ENCODE measurements around the gene LMBR1. TPM values are rescaled to one million over a fixed set of nuclear protein-coding genes. Genes with fewer than 3 reads are reported as not detected.
"Not testable (repeated sequence)": the region's sequence is repeated elsewhere in the genome, so short reads cannot be mapped to it uniquely, and the experiment has no call there.

The LMBR1 gene
- polyA plus RNA-seq, 3 donors, result 14.8 to 24.4 (median 21.2) TPM

- Mint-ChIP-seq H3K27ac (no peak overlapping the region), H3K36me3 (peaks cover 24 to 38% of the 10 kb centered on the region in 2 donors), H3K9me3 (peaks cover 26 to 34% (median 29%) of the 10 kb centered on the region in 7 donors), H3K27me3 (ENCODE audit: low read depth in 3 of 3) (peaks cover 0 to 2% (median 0%) of the 10 kb centered on the region in 3 donors), H3K4me3 (no peak overlapping the region), H3K4me1 (peaks cover 23% of the 10 kb centered on the region)
- Histone ChIP-seq H3K4me2 (replicated peaks; ENCODE audit: extremely low read depth, low read length, poor library complexity, severe bottlenecking) (no peak overlapping the region), H3K27ac (ENCODE audit: low read depth in 1 of 2, low read length in 2 of 2) (no peak overlapping the region), H3K79me2 (ENCODE audit: insufficient read depth, low read length) (peaks cover 91% of the 10 kb centered on the region), H4K20me1 (ENCODE audit: insufficient read depth, low read length) (peaks cover 41% of the 10 kb centered on the region), H3K9me3 (replicated peaks in 1 of 2; ENCODE audit: control insufficient read depth in 1 of 2, insufficient read depth in 1 of 2, low read length in 2 of 2) (peaks cover 5 to 22% of the 10 kb centered on the region in 2 donors), H3K9ac (ENCODE audit: insufficient read depth, low read length, poor library complexity, severe bottlenecking) (no peak overlapping the region), H3K36me3 (replicated peaks in 1 of 2; ENCODE audit: control insufficient read depth in 1 of 2, insufficient read depth in 2 of 2, low read length in 2 of 2) (peaks cover 0 to 16% of the 10 kb centered on the region in 2 donors), H3K4me1 (ENCODE audit: control insufficient read depth in 1 of 2, insufficient read depth in 2 of 2, low read length in 2 of 2) (no peaks in the 10 kb centered on the region), H3K27me3 (ENCODE audit: control insufficient read depth in 2 of 2, insufficient read depth in 2 of 2, low read length in 2 of 2) (no peaks in the 10 kb centered on the region), H2AFZ (ENCODE audit: insufficient read depth, low read depth, low read length, poor library complexity, severe bottlenecking) (no peak overlapping the region), H3K4me3 (replicated peaks in 1 of 3; ENCODE audit: low read depth in 2 of 3, low read length in 3 of 3) (no peak overlapping the region)
- intact Hi-C loops (cut with micrococcal nuclease), result no loop called here
- no peak for DNase-seq
- TF ChIP-seq CTCF (IDR thresholded peaks at IDR 0.05), result no peak
- WGBS (ENCODE audit: insufficient coverage), result no CpG with 5 or more reads among the region's 3 CpGs
Observed at GRCh38 chr7:156881679-156882078, 11.3 kb downstream of the LMBR1 start.

GRCh38 chr7:156875766-156876165 is 17.2 kb downstream of the LMBR1 start:
- DNase-seq, result no peak
- WGBS (ENCODE audit: insufficient coverage), result no CpG with 5 or more reads among the region's 2 CpGs
- Mint-ChIP-seq H3K36me3 (peaks cover 22 to 67% of the 10 kb centered on the region in 2 donors), H3K4me3 (no peak overlapping the region), H3K27me3 (ENCODE audit: low read depth in 3 of 3) (peaks cover 0 to 2% (median 0%) of the 10 kb centered on the region in 3 donors), H3K27ac (no peak overlapping the region), H3K4me1 (peaks cover 7% of the 10 kb centered on the region), H3K9me3 (peaks cover 49 to 69% (median 55%) of the 10 kb centered on the region in 7 donors)
- Histone ChIP-seq H4K20me1 (ENCODE audit: insufficient read depth, low read length) (peaks cover 13% of the 10 kb centered on the region), H3K79me2 (ENCODE audit: insufficient read depth, low read length) (peaks cover 75% of the 10 kb centered on the region), H2AFZ (ENCODE audit: insufficient read depth, low read depth, low read length, poor library complexity, severe bottlenecking) (no peak overlapping the region), H3K4me1 (ENCODE audit: control insufficient read depth in 1 of 2, insufficient read depth in 2 of 2, low read length in 2 of 2) (no peaks in the 10 kb centered on the region), H3K4me2 (replicated peaks; ENCODE audit: extremely low read depth, low read length, poor library complexity, severe bottlenecking) (no peak overlapping the region), H3K36me3 (replicated peaks in 1 of 2; ENCODE audit: control insufficient read depth in 1 of 2, insufficient read depth in 2 of 2, low read length in 2 of 2) (peaks cover 4 to 10% of the 10 kb centered on the region in 2 donors), H3K9ac (ENCODE audit: insufficient read depth, low read length, poor library complexity, severe bottlenecking) (no peak overlapping the region), H3K27me3 (ENCODE audit: control insufficient read depth in 2 of 2, insufficient read depth in 2 of 2, low read length in 2 of 2) (no peaks in the 10 kb centered on the region), H3K27ac (ENCODE audit: low read depth in 1 of 2, low read length in 2 of 2) (no peak overlapping the region), H3K9me3 (replicated peaks in 1 of 2; ENCODE audit: control insufficient read depth in 1 of 2, insufficient read depth in 1 of 2, low read length in 2 of 2) (peaks cover 24 to 28% of the 10 kb centered on the region in 2 donors), H3K4me3 (replicated peaks in 1 of 3; ENCODE audit: low read depth in 2 of 3, low read length in 3 of 3) (no peak overlapping the region)
- intact Hi-C loops (cut with micrococcal nuclease), result no loop called here
- TF ChIP-seq CTCF (IDR thresholded peaks at IDR 0.05), result no peak

DNA sequence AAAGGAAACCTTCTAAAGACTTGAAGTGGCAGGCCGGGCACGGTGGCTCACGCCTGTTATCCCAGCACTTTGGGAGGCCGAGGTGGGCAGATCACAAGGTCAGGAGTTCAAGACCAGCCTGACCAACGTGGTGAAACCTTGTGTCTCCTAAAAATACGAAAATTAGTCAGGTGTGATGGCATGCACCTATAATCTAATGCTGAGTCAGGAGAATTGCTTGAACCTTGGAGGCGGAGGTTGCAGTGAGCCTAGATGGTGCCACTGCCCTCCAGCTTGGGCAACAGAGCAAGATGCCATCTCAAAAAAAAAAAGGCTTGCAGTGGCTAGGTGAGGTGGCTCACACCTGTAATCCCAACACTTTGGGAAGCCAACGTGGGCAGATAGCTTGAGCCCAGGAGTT is 24.6 kb downstream of the LMBR1 start:
- DNase-seq; H3K36me3 ChIP-seq (replicated peaks in 1 of 2; ENCODE audit: control insufficient read depth in 1 of 2, insufficient read depth in 2 of 2, low read length in 2 of 2); H3K27me3 ChIP-seq (ENCODE audit: control insufficient read depth in 2 of 2, insufficient read depth in 2 of 2, low read length in 2 of 2); H3K27ac ChIP-seq (ENCODE audit: low read depth in 1 of 2, low read length in 2 of 2); H2AFZ ChIP-seq (ENCODE audit: insufficient read depth, low read depth, low read length, poor library complexity, severe bottlenecking); intact Hi-C loops (cut with micrococcal nuclease); H3K9ac ChIP-seq (ENCODE audit: insufficient read depth, low read length, poor library complexity, severe bottlenecking); H3K4me1 ChIP-seq (ENCODE audit: control insufficient read depth in 1 of 2, insufficient read depth in 2 of 2, low read length in 2 of 2); H3K4me2 ChIP-seq (replicated peaks; ENCODE audit: extremely low read depth, low read length, poor library complexity, severe bottlenecking); H3K4me3 ChIP-seq (replicated peaks in 1 of 3; ENCODE audit: low read depth in 2 of 3, low read length in 3 of 3); H3K27me3 Mint-ChIP-seq (ENCODE audit: low read depth in 3 of 3); H3K4me3 Mint-ChIP-seq; H3K9me3 ChIP-seq (replicated peaks in 1 of 2; ENCODE audit: control insufficient read depth in 1 of 2, insufficient read depth in 1 of 2, low read length in 2 of 2): not testable (repeated sequence)
- Mint-ChIP-seq H3K36me3 (peaks cover 13 to 32% of the 10 kb centered on the region in 2 donors), H3K4me1 (peaks cover 12% of the 10 kb centered on the region), H3K27ac (peak overlapping the region in 1 of 7 donors; percentile 5), H3K9me3 (peaks cover 4 to 13% (median 9%) of the 10 kb centered on the region in 7 donors)
- WGBS (ENCODE audit: insufficient coverage), result 98% methylated on average over 8 of the region's 8 CpGs
- Histone ChIP-seq H4K20me1 (ENCODE audit: insufficient read depth, low read length) (peaks cover 34% of the 10 kb centered on the region), H3K79me2 (ENCODE audit: insufficient read depth, low read length) (peaks cover 69% of the 10 kb centered on the region)

Data from CD14-positive monocyte (primary cell).